ENCODE data around the gene CEP85L. TPM values are rescaled to one million over a fixed set of nuclear protein-coding genes. Genes with fewer than 3 reads are reported as not detected.
A peak's percentile ranks its signal among the peaks of the same experiment; 100 is the strongest.

CEP85L gene
- total RNA-seq, 4 donors from 2014 or later: 12.6 to 16.2 (median 13.4) TPM

- 85% methylated on average over 1 of the region's 1 CpG for WGBS
- no peak overlapping the region for H3K4me3 ChIP-seq
- H3K27me3 ChIP-seq: no peaks in the 10 kb centered on the region
- H3K27ac ChIP-seq (replicated peaks in 1 of 4): no peak overlapping the region
- no peaks in the 10 kb centered on the region for H3K9me3 ChIP-seq
- DNase-seq (ENCODE audit: extremely low spot score): peak; percentile 14
- intact Hi-C loops (cut with DNase I): no loop called here
- no peaks in the 10 kb centered on the region for H3K36me3 ChIP-seq
- no peak for TF ChIP-seq EP300 (IDR thresholded peaks at IDR 0.05)
- TF ChIP-seq POLR2A (IDR thresholded peaks at IDR 0.05; ENCODE audit: low read depth): no peak
- no peak for TF ChIP-seq POLR2AphosphoS5 (IDR thresholded peaks at IDR 0.05)
- no peak for TF ChIP-seq CTCF (IDR thresholded peaks at IDR 0.05)
- H3K4me1 ChIP-seq: no peaks in the 10 kb centered on the region
Measured at GRCh38 chr6:118678866-118679265, 27.5 kb upstream of the CEP85L start.

DNA sequence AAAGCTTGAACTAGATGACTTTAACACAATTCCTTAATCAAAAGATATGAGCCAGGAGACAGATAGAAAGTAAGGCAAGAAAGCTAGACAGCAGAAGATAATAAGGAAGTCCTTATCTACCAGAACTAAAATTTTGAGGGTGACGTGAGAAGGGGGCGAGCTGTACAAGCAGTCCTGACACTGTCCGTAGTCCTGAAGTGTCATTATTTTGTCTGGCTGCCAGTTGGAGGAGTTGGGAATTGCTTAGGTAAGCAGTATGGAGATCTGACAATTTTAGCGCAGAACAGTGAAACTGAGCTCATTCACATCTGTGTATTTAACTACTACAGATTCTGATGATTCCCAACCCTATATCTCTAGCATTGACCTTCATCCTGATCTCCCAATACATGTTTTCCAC lies 25.8 kb upstream of the CEP85L start:
- Histone ChIP-seq H3K36me3 (no peaks in the 10 kb centered on the region), H3K4me3 (no peak overlapping the region), H3K27me3 (no peaks in the 10 kb centered on the region), H3K9me3 (no peaks in the 10 kb centered on the region), H3K4me1 (no peaks in the 10 kb centered on the region), H3K27ac (replicated peaks in 1 of 4) (no peak overlapping the region)
- TF ChIP-seq POLR2AphosphoS5 (IDR thresholded peaks at IDR 0.05): no peak
- TF ChIP-seq CTCF (IDR thresholded peaks at IDR 0.05): no peak
- no peak for TF ChIP-seq POLR2A (IDR thresholded peaks at IDR 0.05; ENCODE audit: low read depth)
- no peak for TF ChIP-seq EP300 (IDR thresholded peaks at IDR 0.05)
- intact Hi-C loops (cut with DNase I): no loop called here
- peak; percentile 37 for DNase-seq (ENCODE audit: extremely low spot score)
- WGBS: 73% methylated on average over 4 of the region's 4 CpGs

GRCh38 chr6:118675225-118675624 lies 23.8 kb upstream of the CEP85L start:
- Histone ChIP-seq H3K27ac (replicated peaks in 1 of 4) (no peak overlapping the region), H3K9me3 (no peaks in the 10 kb centered on the region), H3K27me3 (no peaks in the 10 kb centered on the region), H3K4me1 (no peaks in the 10 kb centered on the region), H3K4me3 (no peak overlapping the region), H3K36me3 (no peaks in the 10 kb centered on the region)
- TF ChIP-seq CTCF (IDR thresholded peaks at IDR 0.05) (no peak), POLR2AphosphoS5 (IDR thresholded peaks at IDR 0.05) (no peak), POLR2A (IDR thresholded peaks at IDR 0.05; ENCODE audit: low read depth) (no peak), EP300 (IDR thresholded peaks at IDR 0.05) (no peak)
- peak; percentile 8 for DNase-seq (ENCODE audit: extremely low spot score)
- WGBS: 94% methylated on average over 1 of the region's 1 CpG
- intact Hi-C loops (cut with DNase I): no loop called here

DNA sequence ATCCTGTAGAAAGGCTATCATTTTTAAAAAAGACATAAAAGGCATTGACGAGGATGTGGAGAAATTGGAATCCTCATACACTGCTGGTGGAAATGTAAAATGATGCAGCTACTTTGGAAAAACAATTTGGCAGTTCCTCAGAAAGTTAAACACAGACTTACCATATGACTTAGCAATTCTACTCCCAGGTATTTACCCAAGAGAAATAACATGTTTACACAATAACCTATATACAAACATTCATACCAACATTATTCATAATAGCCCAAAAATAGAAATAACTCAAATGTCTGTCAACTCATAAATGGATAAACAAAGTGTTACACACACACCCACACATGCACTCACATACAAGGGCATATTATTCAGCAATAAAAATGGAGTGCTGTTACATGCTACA lies 23.4 kb upstream of the CEP85L start:
- TF ChIP-seq POLR2A (IDR thresholded peaks at IDR 0.05; ENCODE audit: low read depth): no peak
- TF ChIP-seq CTCF (IDR thresholded peaks at IDR 0.05): no peak
- TF ChIP-seq POLR2AphosphoS5 (IDR thresholded peaks at IDR 0.05): no peak
- TF ChIP-seq EP300 (IDR thresholded peaks at IDR 0.05): no peak
- Histone ChIP-seq H3K36me3 (no peaks in the 10 kb centered on the region), H3K4me3 (no peak overlapping the region), H3K4me1 (peaks cover 0 to under 1% (median 0%) of the 10 kb centered on the region in 4 donors), H3K9me3 (no peaks in the 10 kb centered on the region), H3K27me3 (no peaks in the 10 kb centered on the region), H3K27ac (replicated peaks in 1 of 4) (no peak overlapping the region)
- WGBS: 96% methylated on average over 1 of the region's 1 CpG
- no peak for DNase-seq (ENCODE audit: extremely low spot score)
- intact Hi-C loops (cut with DNase I): no loop called here

DNA sequence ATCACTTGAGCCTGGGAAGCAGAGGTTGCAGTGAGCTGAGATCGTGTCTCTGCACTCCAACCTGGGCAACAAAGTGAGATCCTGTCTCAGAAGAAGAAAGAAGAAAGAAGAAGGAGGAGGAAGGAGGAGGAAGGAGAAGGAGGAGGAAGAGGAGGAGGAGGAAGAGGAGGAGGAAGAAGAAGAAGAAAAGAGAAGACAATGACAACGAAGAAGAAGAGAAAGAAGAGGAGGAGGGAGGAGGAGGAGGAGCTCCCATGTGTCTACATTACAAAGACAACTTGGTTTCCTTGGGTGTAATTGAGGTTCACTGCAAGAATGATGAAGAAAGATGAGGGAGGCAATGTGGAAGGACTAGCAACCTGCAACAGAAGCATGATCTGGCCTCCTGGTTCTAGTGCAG lies 21.3 kb upstream of the CEP85L start:
- intact Hi-C loops (cut with DNase I): no loop called here
- TF ChIP-seq POLR2A (IDR thresholded peaks at IDR 0.05; ENCODE audit: low read depth) (no peak), EP300 (IDR thresholded peaks at IDR 0.05) (no peak), CTCF (IDR thresholded peaks at IDR 0.05) (no peak), POLR2AphosphoS5 (IDR thresholded peaks at IDR 0.05) (no peak)

More for the DNA sequence above, 21.3 kb upstream of the CEP85L start:
- Histone ChIP-seq H3K36me3 (no peaks in the 10 kb centered on the region), H3K27ac (replicated peaks in 1 of 4) (no peak overlapping the region), H3K4me3 (no peak overlapping the region), H3K4me1 (peaks cover 0 to 13% (median 9%) of the 10 kb centered on the region in 4 donors), H3K9me3 (no peaks in the 10 kb centered on the region), H3K27me3 (no peaks in the 10 kb centered on the region)
- DNase-seq (ENCODE audit: extremely low spot score): no peak
- WGBS: 85% methylated on average over 2 of the region's 2 CpGs
